HEK293 (cell line): ENCODE results near the gene BOD1.

Experiments used
- CTCF ChIA-PET: fragments of 350-600 bp; formaldehyde crosslinking; extraction: SDS; loops from one replicate; lab custom pipeline; 2021; ENCODE audit warnings: antibody characterized with exemption; lab: Yijun Ruan, JAX
- POLR2A ChIA-PET: fragments of 300-600 bp; formaldehyde crosslinking; extraction: SDS; loops from one replicate; lab custom pipeline; 2020; ENCODE audit warnings: antibody characterized with exemption, inconsistent platforms; lab: Yijun Ruan, JAX
- H3K27ac ChIP-seq: fragments of 200-500 bp; sonication (Bioruptor generic); 2 replicates; pipeline ENCODE4 v1.5.1; 2014; ENCODE audit warnings: low read depth, low read length, control low read depth, inconsistent platforms; ENCODE audit errors: extremely low read depth
- H3K36me3 ChIP-seq, 2 experiments: fragments of 200-500 bp in 1 of 2; sonication (Bioruptor generic) in 1 of 2; 1 replicate in 1 of 2; 2 replicates in 1 of 2; pipeline ENCODE4 v1.5.1; 2014 to 2017; ENCODE audit warnings: inconsistent platforms in 2 of 2, low read length in 2 of 2; ENCODE audit not compliant: control insufficient read depth in 2 of 2, insufficient read depth in 1 of 2
- H3K4me1 ChIP-seq: fragments of 200-500 bp; sonication (Bioruptor generic); 2 replicates; pipeline ENCODE4 v1.5.1; 2014; ENCODE audit warnings: mild to moderate bottlenecking, low read length, inconsistent platforms; ENCODE audit not compliant: control insufficient read depth, insufficient read depth
- H3K4me3 ChIP-seq: 2 replicates; pipeline ENCODE4 v1.5.1; 2011; ENCODE audit warnings: low read depth, mild to moderate bottlenecking, control low read depth, low read length, moderate library complexity
- H3K9me3 ChIP-seq: fragments of 200-500 bp; sonication (Bioruptor generic); 2 replicates; pipeline ENCODE4 v1.5.1; 2014; ENCODE audit warnings: low read depth, low read length, inconsistent platforms; ENCODE audit not compliant: control insufficient read depth, insufficient read depth
- EGR2 ChIP-seq: fragments of 450-650 bp; formaldehyde crosslinking; IDR thresholded peaks from 2 replicates; pipeline ENCODE4 v1.5.1; 2016; ENCODE audit warnings: low read depth, missing biosample characterization, missing genetic modification characterization
- GLI2 ChIP-seq: fragments of 450-650 bp; formaldehyde crosslinking; IDR thresholded peaks from 2 replicates; pipeline ENCODE4; 2017; ENCODE audit warnings: missing biosample characterization, missing genetic modification characterization, low read depth, borderline replicate concordance
- GLIS2 ChIP-seq: fragments of 450-650 bp; formaldehyde crosslinking; IDR thresholded peaks from 2 replicates; pipeline ENCODE4 v1.5.1; 2016; ENCODE audit warnings: missing biosample characterization, missing genetic modification characterization
- KLF1 ChIP-seq: fragments of 450-650 bp; formaldehyde crosslinking; IDR thresholded peaks from 2 replicates; pipeline ENCODE4 v1.5.1; 2016; ENCODE audit warnings: missing biosample characterization, missing genetic modification characterization
- SP2 ChIP-seq: fragments of 450-650 bp; formaldehyde crosslinking; IDR thresholded peaks from 2 replicates; pipeline ENCODE4 v1.5.1; 2016; ENCODE audit warnings: missing biosample characterization, missing genetic modification characterization
- ZNF202 ChIP-seq: fragments of 450-650 bp; formaldehyde crosslinking; IDR thresholded peaks from 2 replicates; pipeline ENCODE4 v1.5.1; 2016; ENCODE audit warnings: missing biosample characterization, missing genetic modification characterization, borderline replicate concordance
- ZNF274 ChIP-seq, 2 experiments: fragments of 200-500 bp in 1 of 2; fragments of 450-650 bp in 1 of 2; sonication (Bioruptor generic) in 1 of 2; formaldehyde crosslinking in 1 of 2; IDR thresholded peaks; 2 replicates each; pipeline versions ENCODE4 v1.5.1 to v1.6.1; 2014 to 2016; ENCODE audit warnings: borderline replicate concordance in 1 of 2, inconsistent platforms in 1 of 2, low read length in 1 of 2, missing biosample characterization in 1 of 2, missing genetic modification characterization in 1 of 2
- ZNF341 ChIP-seq: fragments of 450-650 bp; formaldehyde crosslinking; IDR thresholded peaks from 2 replicates; pipeline ENCODE4; 2016; ENCODE audit warnings: low read depth, missing biosample characterization, missing genetic modification characterization
- ZNF366 ChIP-seq: fragments of 450-650 bp; formaldehyde crosslinking; conservative IDR thresholded peaks from 2 replicates; pipeline ENCODE4 v1.5.1; 2016; ENCODE audit warnings: missing biosample characterization, missing genetic modification characterization
- ZNF521 ChIP-seq: fragments of 450-650 bp; formaldehyde crosslinking; IDR thresholded peaks from 2 replicates; pipeline ENCODE4 v1.5.1; 2017; ENCODE audit warnings: missing biosample characterization, mild to moderate bottlenecking, missing genetic modification characterization
- ZNF768 ChIP-seq: fragments of 450-650 bp; formaldehyde crosslinking; IDR thresholded peaks from 2 replicates; pipeline ENCODE4 v1.5.1; 2018; ENCODE audit warnings: missing biosample characterization, mild to moderate bottlenecking, missing genetic modification characterization
- TF ChIP-seq, protein P1 (sequence below): fragments of 450-650 bp; formaldehyde crosslinking; IDR thresholded peaks from 2 replicates; pipeline ENCODE4 v1.5.1; 2016; ENCODE audit warnings: missing biosample characterization, missing genetic modification characterization
- TF ChIP-seq, protein P2 (sequence below): fragments of 450-650 bp; formaldehyde crosslinking; IDR thresholded peaks from 2 replicates; pipeline ENCODE4 v1.5.1; 2016; ENCODE audit warnings: missing biosample characterization, missing genetic modification characterization
- TF ChIP-seq, protein P3 (sequence below): fragments of 450-650 bp; formaldehyde crosslinking; IDR thresholded peaks from 2 replicates; pipeline ENCODE4 v1.5.1; 2017; ENCODE audit warnings: missing biosample characterization, missing genetic modification characterization
- TF ChIP-seq, protein P4 (sequence below): fragments of 450-650 bp; formaldehyde crosslinking; IDR thresholded peaks from 2 replicates; pipeline ENCODE4 v1.5.1; 2016; ENCODE audit warnings: missing biosample characterization, missing genetic modification characterization
- TF ChIP-seq, protein P5 (sequence below): fragments of 450-650 bp; formaldehyde crosslinking; IDR thresholded peaks from 2 replicates; pipeline ENCODE4 v1.5.1; 2016; ENCODE audit warnings: missing biosample characterization, missing genetic modification characterization
- TF ChIP-seq, protein P6 (sequence below): fragments of 450-650 bp; formaldehyde crosslinking; IDR thresholded peaks from 2 replicates; pipeline ENCODE4 v1.5.1; 2016; ENCODE audit warnings: missing biosample characterization, missing genetic modification characterization
- TF ChIP-seq, protein P7 (sequence below): fragments of 450-650 bp; formaldehyde crosslinking; IDR thresholded peaks from 2 replicates; pipeline ENCODE4 v1.5.0; 2017; ENCODE audit warnings: missing biosample characterization, missing genetic modification characterization, borderline replicate concordance

BOD1 gene

DNA sequence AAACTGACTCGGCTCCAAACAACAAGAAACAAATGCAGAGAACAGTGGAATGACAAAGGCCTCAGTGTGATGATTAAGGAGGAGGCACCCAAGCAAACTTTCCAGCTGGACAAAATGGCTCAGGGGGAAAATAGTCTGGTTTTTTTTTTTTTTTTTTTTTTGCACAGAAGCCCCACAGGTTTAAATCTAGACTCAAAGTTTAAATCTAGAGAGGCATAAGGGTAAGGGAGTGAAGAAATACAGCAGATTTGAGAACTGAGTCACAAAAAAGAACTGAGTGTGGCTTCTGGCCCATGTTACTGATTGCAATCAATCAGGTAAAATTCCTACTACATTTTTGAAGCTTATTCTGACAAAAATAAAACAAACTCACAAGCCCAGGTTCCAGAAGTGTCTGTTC, 12.3 kb downstream of the BOD1 start:
- Histone ChIP-seq H3K9me3 (no peaks in the 10 kb centered on the region), H3K4me1 (no peaks in the 10 kb centered on the region), H3K4me3 (no peak overlapping the region), H3K27ac (no peak overlapping the region), H3K36me3 (peaks cover 9 to 59% of the 10 kb centered on the region in 2 experiments; a peak in 2 of 3 replicates)
- TF ChIP-seq EGR2 (tag by site-specific recombination), result no peak
- no peak for TF ChIP-seq GLIS2
- TF ChIP-seq, protein P1, sequence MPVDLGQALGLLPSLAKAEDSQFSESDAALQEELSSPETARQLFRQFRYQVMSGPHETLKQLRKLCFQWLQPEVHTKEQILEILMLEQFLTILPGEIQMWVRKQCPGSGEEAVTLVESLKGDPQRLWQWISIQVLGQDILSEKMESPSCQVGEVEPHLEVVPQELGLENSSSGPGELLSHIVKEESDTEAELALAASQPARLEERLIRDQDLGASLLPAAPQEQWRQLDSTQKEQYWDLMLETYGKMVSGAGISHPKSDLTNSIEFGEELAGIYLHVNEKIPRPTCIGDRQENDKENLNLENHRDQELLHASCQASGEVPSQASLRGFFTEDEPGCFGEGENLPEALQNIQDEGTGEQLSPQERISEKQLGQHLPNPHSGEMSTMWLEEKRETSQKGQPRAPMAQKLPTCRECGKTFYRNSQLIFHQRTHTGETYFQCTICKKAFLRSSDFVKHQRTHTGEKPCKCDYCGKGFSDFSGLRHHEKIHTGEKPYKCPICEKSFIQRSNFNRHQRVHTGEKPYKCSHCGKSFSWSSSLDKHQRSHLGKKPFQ, result no peak
- no peak for TF ChIP-seq GLI2 (tag by site-specific recombination)
- no peak for TF ChIP-seq ZNF274 (IDR thresholded peaks at IDR 0.05; ENCODE audit: low read length)
- TF ChIP-seq ZNF274 (tag by site-specific recombination; IDR thresholded peaks at IDR 0.05; ENCODE audit: borderline replicate concordance), result no peak
- no peak for TF ChIP-seq ZNF768 (tag by site-specific recombination)
- TF ChIP-seq, protein P2, sequence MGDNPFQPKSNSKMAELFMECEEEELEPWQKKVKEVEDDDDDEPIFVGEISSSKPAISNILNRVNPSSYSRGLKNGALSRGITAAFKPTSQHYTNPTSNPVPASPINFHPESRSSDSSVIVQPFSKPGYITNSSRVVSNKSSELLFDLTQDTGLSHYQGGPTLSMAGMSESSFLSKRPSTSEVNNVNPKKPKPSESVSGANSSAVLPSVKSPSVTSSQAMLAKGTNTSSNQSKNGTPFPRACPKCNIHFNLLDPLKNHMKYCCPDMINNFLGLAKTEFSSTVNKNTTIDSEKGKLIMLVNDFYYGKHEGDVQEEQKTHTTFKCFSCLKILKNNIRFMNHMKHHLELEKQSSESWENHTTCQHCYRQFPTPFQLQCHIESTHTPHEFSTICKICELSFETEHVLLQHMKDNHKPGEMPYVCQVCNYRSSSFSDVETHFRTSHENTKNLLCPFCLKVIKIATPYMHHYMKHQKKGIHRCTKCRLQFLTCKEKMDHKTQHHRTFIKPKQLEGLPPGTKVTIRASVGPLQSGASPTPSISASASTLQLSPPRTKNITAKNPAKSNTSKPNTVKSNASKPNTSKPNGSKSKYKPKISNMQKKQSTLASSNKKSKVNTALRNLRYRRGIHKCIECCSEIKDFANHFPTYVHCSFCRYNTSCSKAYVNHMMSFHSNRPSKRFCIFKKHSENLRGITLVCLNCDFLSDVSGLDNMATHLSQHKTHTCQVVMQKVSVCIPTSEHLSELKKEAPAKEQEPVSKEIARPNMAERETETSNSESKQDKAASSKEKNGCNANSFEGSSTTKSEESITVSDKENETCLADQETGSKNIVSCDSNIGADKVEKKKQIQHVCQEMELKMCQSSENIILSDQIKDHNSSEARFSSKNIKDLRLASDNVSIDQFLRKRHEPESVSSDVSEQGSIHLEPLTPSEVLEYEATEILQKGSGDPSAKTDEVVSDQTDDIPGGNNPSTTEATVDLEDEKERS (tag by site-specific recombination), result no peak
- TF ChIP-seq, protein P3, sequence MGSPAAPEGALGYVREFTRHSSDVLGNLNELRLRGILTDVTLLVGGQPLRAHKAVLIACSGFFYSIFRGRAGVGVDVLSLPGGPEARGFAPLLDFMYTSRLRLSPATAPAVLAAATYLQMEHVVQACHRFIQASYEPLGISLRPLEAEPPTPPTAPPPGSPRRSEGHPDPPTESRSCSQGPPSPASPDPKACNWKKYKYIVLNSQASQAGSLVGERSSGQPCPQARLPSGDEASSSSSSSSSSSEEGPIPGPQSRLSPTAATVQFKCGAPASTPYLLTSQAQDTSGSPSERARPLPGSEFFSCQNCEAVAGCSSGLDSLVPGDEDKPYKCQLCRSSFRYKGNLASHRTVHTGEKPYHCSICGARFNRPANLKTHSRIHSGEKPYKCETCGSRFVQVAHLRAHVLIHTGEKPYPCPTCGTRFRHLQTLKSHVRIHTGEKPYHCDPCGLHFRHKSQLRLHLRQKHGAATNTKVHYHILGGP (tag by site-specific recombination), result no peak
- no peak for TF ChIP-seq ZNF341 (tag by site-specific recombination)
- TF ChIP-seq, protein P4, sequence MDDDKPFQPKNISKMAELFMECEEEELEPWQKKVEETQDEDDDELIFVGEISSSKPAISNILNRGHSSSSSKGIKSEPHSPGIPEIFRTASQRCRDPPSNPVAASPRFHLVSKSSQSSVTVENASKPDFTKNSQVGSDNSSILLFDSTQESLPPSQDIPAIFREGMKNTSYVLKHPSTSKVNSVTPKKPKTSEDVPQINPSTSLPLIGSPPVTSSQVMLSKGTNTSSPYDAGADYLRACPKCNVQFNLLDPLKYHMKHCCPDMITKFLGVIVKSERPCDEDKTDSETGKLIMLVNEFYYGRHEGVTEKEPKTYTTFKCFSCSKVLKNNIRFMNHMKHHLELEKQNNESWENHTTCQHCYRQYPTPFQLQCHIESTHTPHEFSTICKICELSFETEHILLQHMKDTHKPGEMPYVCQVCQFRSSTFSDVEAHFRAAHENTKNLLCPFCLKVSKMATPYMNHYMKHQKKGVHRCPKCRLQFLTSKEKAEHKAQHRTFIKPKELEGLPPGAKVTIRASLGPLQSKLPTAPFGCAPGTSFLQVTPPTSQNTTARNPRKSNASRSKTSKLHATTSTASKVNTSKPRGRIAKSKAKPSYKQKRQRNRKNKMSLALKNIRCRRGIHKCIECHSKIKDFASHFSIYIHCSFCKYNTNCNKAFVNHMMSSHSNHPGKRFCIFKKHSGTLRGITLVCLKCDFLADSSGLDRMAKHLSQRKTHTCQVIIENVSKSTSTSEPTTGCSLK (tag by site-specific recombination), result no peak
- TF ChIP-seq ZNF202 (tag by site-specific recombination), result no peak
- no peak for TF ChIP-seq ZNF521 (tag by site-specific recombination)
- no peak for TF ChIP-seq ZNF366 (tag by site-specific recombination)
- POLR2A ChIA-PET, result no interaction called here
- CTCF ChIA-PET, result interaction anchor here (1.2 to 2.2 kb wide), 2 partner anchors 12 to 272 kb away, joined by 3 to 9 read pairs; partner anchors contain the start of gene BOD1

DNA sequence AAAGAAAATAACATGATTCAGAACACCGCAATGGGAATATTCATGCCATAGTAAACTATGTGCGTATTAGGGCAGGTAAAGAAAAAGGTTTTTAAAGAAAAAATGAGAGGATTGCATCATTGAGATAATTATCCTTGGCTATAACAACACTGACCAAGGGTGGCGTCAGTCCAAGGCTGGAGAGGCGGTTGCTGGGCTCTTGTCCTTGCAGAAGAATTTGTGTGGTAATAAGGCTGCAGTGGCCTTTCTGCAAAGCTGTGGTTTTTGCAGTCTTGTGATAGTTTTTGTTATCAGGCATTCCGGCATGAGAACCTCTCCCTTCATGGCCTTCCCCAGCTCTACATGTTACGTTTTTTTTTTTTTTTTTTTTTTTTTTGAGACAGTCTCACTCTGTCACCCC, 14.0 kb downstream of the BOD1 start:
- Histone ChIP-seq H3K9me3 (no peaks in the 10 kb centered on the region), H3K4me3 (no peak overlapping the region)
- CTCF ChIA-PET, result interaction anchor here (0.8 to 1.8 kb wide), 4 partner anchors 10 to 799 kb away, joined by 3 to 7 read pairs (median 5); no protein-coding TSS in a partner anchor
- no peak for TF ChIP-seq KLF1
- TF ChIP-seq, protein P5, sequence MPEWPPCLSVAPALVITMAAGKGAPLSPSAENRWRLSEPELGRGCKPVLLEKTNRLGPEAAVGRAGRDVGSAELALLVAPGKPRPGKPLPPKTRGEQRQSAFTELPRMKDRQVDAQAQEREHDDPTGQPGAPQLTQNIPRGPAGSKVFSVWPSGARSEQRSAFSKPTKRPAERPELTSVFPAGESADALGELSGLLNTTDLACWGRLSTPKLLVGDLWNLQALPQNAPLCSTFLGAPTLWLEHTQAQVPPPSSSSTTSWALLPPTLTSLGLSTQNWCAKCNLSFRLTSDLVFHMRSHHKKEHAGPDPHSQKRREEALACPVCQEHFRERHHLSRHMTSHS (tag by site-specific recombination), result no peak
- TF ChIP-seq, protein P6, sequence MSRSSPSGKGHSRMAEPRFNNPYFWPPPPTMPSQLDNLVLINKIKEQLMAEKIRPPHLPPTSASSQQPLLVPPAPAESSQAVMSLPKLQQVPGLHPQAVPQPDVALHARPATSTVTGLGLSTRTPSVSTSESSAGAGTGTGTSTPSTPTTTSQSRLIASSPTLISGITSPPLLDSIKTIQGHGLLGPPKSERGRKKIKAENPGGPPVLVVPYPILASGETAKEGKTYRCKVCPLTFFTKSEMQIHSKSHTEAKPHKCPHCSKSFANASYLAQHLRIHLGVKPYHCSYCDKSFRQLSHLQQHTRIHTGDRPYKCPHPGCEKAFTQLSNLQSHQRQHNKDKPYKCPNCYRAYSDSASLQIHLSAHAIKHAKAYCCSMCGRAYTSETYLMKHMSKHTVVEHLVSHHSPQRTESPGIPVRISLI (tag by site-specific recombination), result 0 out of 2 replicates have a peak, but pooled peaks have one; percentile 39
- TF ChIP-seq SP2 (tag by site-specific recombination), result no peak
- TF ChIP-seq, protein P7, sequence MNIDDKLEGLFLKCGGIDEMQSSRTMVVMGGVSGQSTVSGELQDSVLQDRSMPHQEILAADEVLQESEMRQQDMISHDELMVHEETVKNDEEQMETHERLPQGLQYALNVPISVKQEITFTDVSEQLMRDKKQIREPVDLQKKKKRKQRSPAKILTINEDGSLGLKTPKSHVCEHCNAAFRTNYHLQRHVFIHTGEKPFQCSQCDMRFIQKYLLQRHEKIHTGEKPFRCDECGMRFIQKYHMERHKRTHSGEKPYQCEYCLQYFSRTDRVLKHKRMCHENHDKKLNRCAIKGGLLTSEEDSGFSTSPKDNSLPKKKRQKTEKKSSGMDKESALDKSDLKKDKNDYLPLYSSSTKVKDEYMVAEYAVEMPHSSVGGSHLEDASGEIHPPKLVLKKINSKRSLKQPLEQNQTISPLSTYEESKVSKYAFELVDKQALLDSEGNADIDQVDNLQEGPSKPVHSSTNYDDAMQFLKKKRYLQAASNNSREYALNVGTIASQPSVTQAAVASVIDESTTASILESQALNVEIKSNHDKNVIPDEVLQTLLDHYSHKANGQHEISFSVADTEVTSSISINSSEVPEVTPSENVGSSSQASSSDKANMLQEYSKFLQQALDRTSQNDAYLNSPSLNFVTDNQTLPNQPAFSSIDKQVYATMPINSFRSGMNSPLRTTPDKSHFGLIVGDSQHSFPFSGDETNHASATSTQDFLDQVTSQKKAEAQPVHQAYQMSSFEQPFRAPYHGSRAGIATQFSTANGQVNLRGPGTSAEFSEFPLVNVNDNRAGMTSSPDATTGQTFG, result no peak

More for the DNA sequence above, 14.0 kb downstream of the BOD1 start:
- POLR2A ChIA-PET, result interaction anchor here (0.7 kb wide), 1 partner anchor 336 kb away, joined by 3 read pairs; no protein-coding TSS in a partner anchor
- H3K36me3 ChIP-seq, result peaks cover 5 to 42% of the 10 kb centered on the region in 2 experiments; a peak in 2 of 3 replicates
- H3K27ac ChIP-seq, result no peak overlapping the region
- no peaks in the 10 kb centered on the region for H3K4me1 ChIP-seq
